NCI-H187 (cell line): ENCODE results near the gene NAPB.

Experiments used
- DNase-seq, 2 experiments: peaks; one replicate each; lab custom pipeline; 2025; lab: John Stamatoyannopoulos, UW

Gene NAPB

GRCh38 chr20:23344336-23344735 is 77.0 kb downstream of the NAPB start:
- no peak for DNase-seq

- DNase-seq: no peak
These were observed 77.7 kb downstream of the NAPB start for GRCh38 chr20:23343590-23343989.

- DNase-seq: no peak
These were observed 80.2 kb downstream of the NAPB start for GRCh38 chr20:23341073-23341472.

- DNase-seq: no peak
These were observed 80.8 kb downstream of the NAPB start for GRCh38 chr20:23340524-23340923.

- no peak for DNase-seq
These were observed 81.3 kb downstream of the NAPB start for GRCh38 chr20:23339986-23340385.

- no peak for DNase-seq
These were observed 84.0 kb downstream of the NAPB start for GRCh38 chr20:23337312-23337711.

GRCh38 chr20:23336476-23336875 is 84.8 kb downstream of the NAPB start:
- DNase-seq: no peak

GRCh38 chr20:23335521-23335920 is 85.8 kb downstream of the NAPB start:
- DNase-seq: no peak

GRCh38 chr20:23334111-23334510 is 87.2 kb downstream of the NAPB start:
- DNase-seq: no peak

GRCh38 chr20:23332467-23332866 is 88.8 kb downstream of the NAPB start:
- DNase-seq: no peak

GRCh38 chr20:23331450-23332350 is 89.6 kb downstream of the NAPB start:
- DNase-seq: no peak

- DNase-seq: no peak
These were observed 93.5 kb downstream of the NAPB start for GRCh38 chr20:23327617-23328333.

GRCh38 chr20:23326774-23327173 is 94.5 kb downstream of the NAPB start:
- no peak for DNase-seq

GRCh38 chr20:23325107-23325506 is 96.2 kb downstream of the NAPB start:
- no peak for DNase-seq
